Endothelial cell of umbilical vein (primary cell): ENCODE measurements around the gene CYGB. TPM values are rescaled to one million over a fixed set of nuclear protein-coding genes. Genes with fewer than 3 reads are reported as not detected.

ENCODE experiments used
- BruUV-seq: library from RNA; stranded (reverse); fragments of 400-500 nt; replicated peaks from 2 replicates; lab custom pipeline; 2021; lab: Mats Ljungman, UMichigan
- CTCF ChIA-PET: fragments of 300-600, 350-600 bp; sonication (Branson Sonifier 250); formaldehyde crosslinking; loops from one replicate; lab custom pipeline; 2021; ENCODE audit warnings: antibody characterized with exemption, inconsistent platforms; lab: Charles Lee
- POLR2A ChIA-PET: fragments of 300-600, 350-600 bp; sonication (Branson Sonifier 250); formaldehyde crosslinking; loops from one replicate; lab custom pipeline; 2021; ENCODE audit warnings: antibody characterized with exemption, inconsistent platforms; lab: Charles Lee
- DNase-seq: peaks from one replicate; pipeline ENCODE4 v3.0.0-alpha.2; 2011; ENCODE audit warnings: low read depth, low spot score
- FAIRE-seq: peaks from 2 replicates; lab custom pipeline; 2011; peaks lifted over from hg19 to GRCh38; lab: Jason Lieb, UNC
- H2AFZ ChIP-seq: 2 replicates; pipeline ENCODE4 v1.6.0; 2012; ENCODE audit warnings: low read depth, low read length, control low read depth, inconsistent platforms
- H3K27ac ChIP-seq: 2 replicates; pipeline ENCODE4 v1.5.1; 2011; ENCODE audit warnings: low read depth, mild to moderate bottlenecking, control low read depth, low read length, moderate library complexity; ENCODE audit not compliant: insufficient read depth
- H3K27me3 ChIP-seq, 2 experiments: 2 replicates each; pipeline versions ENCODE4 v1.6.0 to v1.6.1; 2011; ENCODE audit warnings: low read length in 2 of 2, mixed read lengths in 1 of 2; ENCODE audit not compliant: control insufficient read depth in 2 of 2, insufficient read depth in 2 of 2
- H3K36me3 ChIP-seq, 2 experiments: 2 replicates in 1 of 2; 3 replicates in 1 of 2; pipeline ENCODE4 v1.5.1; 2011; ENCODE audit warnings: low read length in 2 of 2, mild to moderate bottlenecking in 1 of 2, moderate library complexity in 1 of 2; ENCODE audit not compliant: control insufficient read depth in 2 of 2, insufficient read depth in 2 of 2; ENCODE audit errors: extremely low read depth in 1 of 2
- H3K4me1 ChIP-seq: 3 replicates; pipeline ENCODE4 v1.5.1; 2011; ENCODE audit warnings: mild to moderate bottlenecking, low read length; ENCODE audit not compliant: control insufficient read depth, insufficient read depth; ENCODE audit errors: extremely low read depth
- H3K4me2 ChIP-seq: 2 replicates; pipeline ENCODE4 v1.6.1; 2011; ENCODE audit warnings: low read length, control low read depth, mixed read lengths; ENCODE audit not compliant: insufficient read depth
- H3K4me3 ChIP-seq, 3 experiments: fragments of 200-600 bp in 1 of 3; sonication (generic), shearing (Covaris generic) in 1 of 3; replicated peaks in 1 of 3; 2 replicates each; pipeline ENCODE4 v1.5.1; 2011 to 2016; ENCODE audit warnings: control low read depth in 3 of 3, low read length in 3 of 3, mild to moderate bottlenecking in 2 of 3, inconsistent platforms in 1 of 3, low read depth in 1 of 3, moderate library complexity in 1 of 3; ENCODE audit not compliant: insufficient read depth in 1 of 3
- H3K79me2 ChIP-seq: 2 replicates; pipeline ENCODE4 v1.6.0; 2012; ENCODE audit warnings: low read length, inconsistent platforms; ENCODE audit not compliant: control insufficient read depth, insufficient read depth
- H3K9ac ChIP-seq: replicated peaks from 2 replicates; pipeline ENCODE3; 2011; ENCODE audit warnings: low read length, control low read depth; ENCODE audit not compliant: insufficient read depth; ENCODE audit errors: extremely low read depth
- H3K9me1 ChIP-seq: replicated peaks from 3 replicates; pipeline ENCODE4 v1.6.0; 2011; ENCODE audit warnings: mild to moderate bottlenecking, low read length; ENCODE audit not compliant: control insufficient read depth, insufficient read depth; ENCODE audit errors: extremely low read depth
- H3K9me3 ChIP-seq: replicated peaks from 2 replicates; pipeline ENCODE4 v1.5.1; 2012; ENCODE audit warnings: low read length, inconsistent platforms; ENCODE audit not compliant: control insufficient read depth, insufficient read depth
- H4K20me1 ChIP-seq: replicated peaks from 2 replicates; pipeline ENCODE3; 2011; ENCODE audit warnings: mild to moderate bottlenecking, low read length; ENCODE audit not compliant: control insufficient read depth, insufficient read depth; ENCODE audit errors: extremely low read depth
- CTCF ChIP-seq, 2 donors: IDR thresholded peaks; 1 replicate in 1 of 2; 2 replicates in 1 of 2; pipeline ENCODE4 v1.5.1; 2011; ENCODE audit warnings: low read length in 2 of 2, mild to moderate bottlenecking in 2 of 2, moderate library complexity in 2 of 2, control low read depth in 1 of 2, inconsistent platforms in 1 of 2, low read depth in 1 of 2; ENCODE audit not compliant: insufficient read depth in 1 of 2; ENCODE audit errors: extremely low read depth in 1 of 2
- EZH2 ChIP-seq: IDR thresholded peaks from 2 replicates; pipeline ENCODE4 v1.6.1; 2012; ENCODE audit warnings: borderline replicate concordance, low read depth, mild to moderate bottlenecking, moderate library complexity, low read length, inconsistent platforms; ENCODE audit not compliant: severe bottlenecking
- FOS ChIP-seq: IDR thresholded peaks from 2 replicates; pipeline ENCODE4 v1.6.1; 2011; ENCODE audit warnings: mild to moderate bottlenecking, low read length, moderate library complexity, borderline replicate concordance; ENCODE audit not compliant: insufficient read depth
- GATA2 ChIP-seq: IDR thresholded peaks from 2 replicates; pipeline ENCODE4 v1.7.0; 2011; ENCODE audit warnings: low read depth, mild to moderate bottlenecking, moderate library complexity, mixed read lengths, low read length; ENCODE audit not compliant: insufficient read length, insufficient read depth
- JUN ChIP-seq: IDR thresholded peaks from 2 replicates; pipeline ENCODE4 v1.6.1; 2011; ENCODE audit warnings: borderline replicate concordance, low read depth; ENCODE audit not compliant: insufficient read length, insufficient read depth
- MYC ChIP-seq: IDR thresholded peaks from one replicate; pipeline ENCODE4 v1.6.1; 2011; ENCODE audit warnings: mild to moderate bottlenecking, low read depth, low read length
- POLR2A ChIP-seq: IDR thresholded peaks from 2 replicates; pipeline ENCODE4 v1.6.1; 2012; ENCODE audit warnings: low read depth, mild to moderate bottlenecking, control low read depth, low read length
- POLR2AphosphoS5 ChIP-seq: IDR thresholded peaks from 2 replicates; pipeline ENCODE4 v1.6.1; 2012; ENCODE audit warnings: low read depth, mild to moderate bottlenecking, control low read depth, low read length, moderate library complexity; ENCODE audit not compliant: insufficient read depth
- dilution Hi-C: fragments of 300-500 bp; cut with MboI; formaldehyde crosslinking; loops from one replicate; pipeline ENCODE4 v1.15.0; 2019; ENCODE audit warnings: low sequenced_read_pairs; ENCODE audit not compliant: extremely low pct_ligation_motif_present
- intact Hi-C: fragments of 100-400 bp; cut with micrococcal nuclease; formaldehyde crosslinking; loops from one replicate; pipeline ENCODE4 v1.10.0; 2022
- polyA plus RNA-seq, 4 experiments: library from polyadenylated mRNA; depleted of rRNA in 3 of 4; stranded (reverse) in 3 of 4; unstranded in 1 of 4; fragments of >200 nt; gene quantifications; 2 replicates each; pipeline versions ENCODE4 v1.2.1 to v1.2.3, GENCODE V29; 2011 to 2012; ENCODE audit warnings: missing spikeins in 1 of 4
- total RNA-seq: library from RNA; stranded (reverse); gene quantifications from 2 replicates; pipeline ENCODE4 v1.2.3, GENCODE V29; 2021
- TF ChIP-seq, protein P1 (sequence below): IDR thresholded peaks from 2 replicates; pipeline ENCODE4 v1.6.1; 2011; ENCODE audit not compliant: insufficient read depth, insufficient read length

CYGB gene
- total and polyA plus RNA-seq, 2 donors (not counting 3 experiments of a cell fraction or from before 2014, with no cell fraction given): 0.22 to 0.91 TPM

DNA sequence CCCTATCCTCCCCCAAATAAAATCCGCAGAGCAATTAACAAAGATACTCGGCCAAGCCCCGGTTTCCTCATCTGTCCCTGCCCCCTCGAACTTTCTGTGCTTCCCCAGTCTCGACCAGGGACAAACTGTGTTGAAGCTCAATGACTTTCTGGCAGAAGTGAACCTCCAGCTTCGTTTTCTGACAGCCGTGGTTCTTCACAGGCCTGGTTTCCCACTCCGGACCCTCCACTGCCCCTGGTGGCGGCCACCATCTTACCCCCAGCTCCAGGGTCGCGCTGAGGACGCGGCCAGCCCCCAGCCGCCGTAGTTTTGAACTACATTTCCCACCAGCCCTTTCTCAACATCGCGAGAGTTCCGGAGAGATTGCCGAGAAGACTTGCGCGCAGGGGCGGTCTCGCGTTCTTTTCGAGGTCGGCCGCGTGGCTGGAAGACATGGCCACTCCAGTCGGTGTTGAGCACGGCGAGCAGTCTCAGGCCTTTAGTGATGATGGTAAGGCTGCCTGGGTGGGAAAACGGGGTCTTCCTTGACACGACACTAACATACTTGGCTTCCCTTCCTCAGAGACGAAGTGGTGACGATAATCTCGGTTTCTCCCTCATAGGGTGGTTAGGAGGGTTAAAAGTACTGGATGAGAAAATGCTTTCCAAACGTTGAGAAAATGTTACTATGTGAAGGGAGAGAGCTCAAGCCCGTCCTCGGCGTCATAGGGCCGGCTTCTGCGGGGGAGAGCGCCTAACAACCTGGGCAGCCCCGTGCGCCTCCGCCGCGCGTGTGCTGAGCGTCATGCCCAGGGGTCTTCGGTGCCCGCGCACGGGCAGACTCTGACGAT is 20.1 kb upstream of the CYGB start:
- no peaks in the 10 kb centered on the region for H3K9me1 ChIP-seq
- H3K4me3 ChIP-seq: peak overlapping the region; percentile 66 to 94 (median 78)
- ChIA-PET POLR2A (interaction anchor here (0.6 to 1.8 kb wide), 9 partner anchors 10 to 533 kb away, joined by 3 to 7 read pairs (median 3); partner anchors contain the start of gene PRCD), CTCF (interaction anchor here (0.7 to 8.8 kb wide), 25 partner anchors 9 to 152 kb away, joined by 3 to 121 read pairs (median 3); partner anchors contain the start of genes AANAT, PRCD and ST6GALNAC2)
- TSS peak; percentile 73 for BruUV-seq
- DNase-seq: peak; percentile 98
- FAIRE-seq: peak; percentile 87
- H2AFZ ChIP-seq: peak overlapping the region; percentile 87
- H3K79me2 ChIP-seq: peaks cover 45% of the 10 kb centered on the region
- peak overlapping the region; percentile 68 for H3K27ac ChIP-seq
- H3K9ac ChIP-seq: peak overlapping the region; percentile 88
- H4K20me1 ChIP-seq: no peaks in the 10 kb centered on the region
- TF ChIP-seq MYC (peak; percentile 99), GATA2 (no peak), POLR2A (peak; percentile 97), JUN (no peak), CTCF (IDR thresholded peaks at IDR 0.05; ENCODE audit: extremely low read depth in 1 of 2, insufficient read depth in 1 of 2, low read depth in 1 of 2, low read length in 2 of 2) (peak; percentile 80 to 88), FOS (no peak), EZH2 (no peak), POLR2AphosphoS5 (peak; percentile 95)
- TF ChIP-seq, protein P1, sequence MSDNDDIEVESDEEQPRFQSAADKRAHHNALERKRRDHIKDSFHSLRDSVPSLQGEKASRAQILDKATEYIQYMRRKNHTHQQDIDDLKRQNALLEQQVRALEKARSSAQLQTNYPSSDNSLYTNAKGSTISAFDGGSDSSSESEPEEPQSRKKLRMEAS: peak; percentile 75
- H3K4me1 ChIP-seq: peaks cover 40% of the 10 kb centered on the region
- dilution Hi-C loops (no loop called here), intact Hi-C loops (loop anchor here (1.0 to 5.0 kb wide), 4 partner anchors 29 to 155 kb away; partner anchors contain the start of gene MXRA7)
- H3K9me3 ChIP-seq: no peaks in the 10 kb centered on the region
- no peaks in the 10 kb centered on the region for H3K36me3 ChIP-seq
- H3K4me2 ChIP-seq: peak overlapping the region; percentile 97
- H3K27me3 ChIP-seq: no peaks in the 10 kb centered on the region
